DMS114 treated with DMSO at 0.1 percent for 48 hours (cell line): ENCODE results near the gene APOC4.
"Not testable (repeated sequence)": the region's sequence is repeated elsewhere in the genome, so short reads cannot be mapped to it uniquely, and the experiment has no call there.

Source experiments
- DNase-seq: peaks from one replicate; lab custom pipeline; 2025; ENCODE audit not compliant: unreplicated experiment; lab: John Stamatoyannopoulos, UW

APOC4 gene

GRCh38 chr19:44942067-44942571 lies at the start of gene APOC4:
Gene APOC4, plus strand, starts transcription at chr19:44942237. Its CDS starts 41 bp downstream, at chr19:44942278.
- no peak for DNase-seq

DNA sequence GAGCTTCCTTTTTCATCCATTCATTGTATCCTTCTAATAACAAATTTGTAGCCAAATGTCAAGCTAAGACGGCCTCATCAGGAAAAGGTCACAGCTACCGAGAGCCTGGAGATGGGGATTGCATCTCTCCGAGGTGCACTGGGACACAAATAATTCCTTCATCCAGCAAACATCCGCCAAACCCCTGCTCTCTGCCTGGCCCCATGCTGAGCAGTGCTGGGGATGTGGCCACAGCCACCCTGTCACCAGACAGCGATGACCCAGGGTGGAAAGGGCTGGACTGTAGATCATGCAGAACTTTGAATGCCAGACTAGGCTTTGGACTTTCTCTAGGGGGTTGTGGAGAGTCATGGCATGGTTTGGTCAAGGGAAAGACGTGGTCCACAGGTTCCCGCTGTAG lies 49.1 kb upstream of the APOC4 start:
- DNase-seq: no peak

DNA sequence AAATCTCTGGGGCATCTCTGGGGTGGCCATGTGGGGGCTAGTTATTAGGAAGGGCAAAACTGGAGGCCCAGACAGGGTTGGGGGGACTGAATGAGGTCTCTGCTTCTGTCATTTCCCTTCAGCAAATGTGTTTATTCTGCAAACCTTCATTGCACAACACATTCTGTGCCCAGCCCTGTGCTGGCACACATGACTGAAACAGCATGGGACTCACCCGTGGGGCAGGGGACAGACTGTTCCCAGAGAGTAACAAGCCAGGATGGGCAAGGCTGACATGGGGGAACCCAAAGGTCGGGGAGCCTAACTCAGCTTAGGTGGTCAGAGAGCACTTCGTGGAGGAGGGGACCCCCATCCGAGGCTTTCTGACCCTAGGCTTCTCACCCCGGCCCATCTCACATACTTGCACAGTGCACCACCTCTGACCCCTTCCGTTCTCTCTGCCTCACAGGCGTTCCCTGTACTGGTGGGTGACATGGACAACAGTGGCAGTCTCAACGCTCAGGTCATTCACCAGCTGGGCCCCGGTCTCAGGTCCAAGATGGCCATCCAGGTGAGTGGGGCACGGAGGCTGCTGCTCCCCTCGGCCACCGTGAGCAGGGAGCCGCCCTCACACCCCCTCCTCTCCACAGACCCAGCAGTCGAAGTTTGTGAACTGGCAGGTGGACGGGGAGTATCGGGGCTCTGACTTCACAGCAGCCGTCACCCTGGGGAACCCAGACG lies 48.5 kb upstream of the APOC4 start:
- no peak for DNase-seq

GRCh38 chr19:44894052-44894400 lies 48.0 kb upstream of the APOC4 start:
- DNase-seq: no peak

DNA sequence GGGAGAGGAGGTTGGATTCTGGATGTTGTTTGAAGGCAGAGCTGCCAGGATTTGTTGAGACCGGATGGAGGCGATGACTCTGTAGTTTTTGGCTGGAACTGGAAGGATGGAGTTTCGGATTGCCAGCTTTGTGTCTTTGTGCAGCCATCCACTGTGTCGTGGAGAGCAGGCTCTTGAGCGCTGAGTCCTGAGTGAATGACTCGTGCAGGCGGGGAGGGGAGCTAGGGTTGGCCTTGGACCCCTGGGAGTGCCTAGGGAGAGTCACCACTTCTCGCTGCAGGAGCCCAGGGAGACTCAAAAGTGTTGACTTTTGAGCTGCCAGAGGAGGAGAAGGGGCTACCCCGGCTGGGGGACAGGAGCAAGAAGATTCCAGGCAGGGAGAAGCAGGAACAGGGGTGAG lies 47.1 kb upstream of the APOC4 start:
- DNase-seq: no peak

- DNase-seq: no peak
These were observed 44.2 kb upstream of the APOC4 start for GRCh38 chr19:44897835-44898234.

DNA sequence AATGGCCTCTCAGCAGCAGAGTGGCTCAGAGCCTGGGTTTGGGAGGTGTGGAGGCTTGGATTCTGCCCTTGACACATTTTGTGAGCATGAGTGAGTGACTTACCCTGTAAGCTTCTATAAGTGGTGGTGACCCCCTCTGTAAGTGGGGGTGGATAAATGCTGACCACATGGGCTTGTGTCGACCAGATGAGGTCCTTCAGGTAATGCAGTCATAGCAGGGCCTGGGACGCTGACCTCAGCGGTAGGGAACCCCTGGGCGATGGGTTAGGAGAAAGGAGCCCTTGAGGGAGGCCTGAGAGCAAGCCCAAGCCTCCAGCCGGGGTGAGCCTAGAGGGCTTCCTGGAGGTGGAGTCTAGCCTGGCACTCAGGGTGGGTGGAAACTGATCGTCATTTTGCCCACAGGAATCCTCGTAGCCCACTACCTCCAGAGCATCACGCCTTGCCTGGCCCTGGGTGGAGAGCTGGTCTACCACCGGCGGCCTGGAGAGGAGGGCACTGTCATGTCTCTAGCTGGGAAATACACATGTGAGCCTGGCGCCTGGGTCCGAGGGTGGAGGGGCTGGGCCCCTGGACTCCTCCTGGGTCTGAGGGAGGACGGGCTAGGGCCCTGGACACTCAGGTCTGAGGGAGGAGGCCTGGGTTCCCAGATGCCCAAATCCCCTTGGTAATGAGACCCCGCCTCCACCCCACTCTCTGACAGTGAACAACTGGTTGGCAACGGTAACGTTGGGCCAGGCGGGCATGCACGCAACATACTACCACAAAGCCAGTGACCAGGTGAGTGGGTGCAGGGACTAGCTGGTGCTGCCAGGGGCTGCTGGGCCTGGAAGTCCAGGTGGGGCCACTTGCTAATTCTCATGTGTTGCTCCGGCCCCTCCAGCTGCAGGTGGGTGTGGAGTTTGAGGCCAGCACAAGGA lies 41.5 kb upstream of the APOC4 start:
- DNase-seq: no peak

DNA sequence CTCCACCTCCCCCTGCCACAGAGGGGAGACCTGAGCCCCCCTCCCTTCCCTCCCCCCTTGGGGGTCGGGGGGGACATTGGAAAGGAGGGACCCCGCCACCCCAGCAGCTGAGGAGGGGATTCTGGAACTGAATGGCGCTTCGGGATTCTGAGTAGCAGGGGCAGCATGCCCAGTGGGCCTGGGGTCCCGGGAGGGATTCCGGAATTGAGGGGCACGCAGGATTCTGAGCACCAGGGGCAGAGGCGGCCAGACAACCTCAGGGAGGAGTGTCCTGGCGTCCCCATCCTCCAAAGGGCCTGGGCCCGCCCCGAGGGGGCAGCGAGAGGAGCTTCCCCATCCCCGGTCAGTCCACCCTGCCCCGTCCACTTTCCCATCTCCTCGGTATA lies 38.8 kb upstream of the APOC4 start:
- DNase-seq: no peak

- no peak for DNase-seq
These were observed 38.2 kb upstream of the APOC4 start for GRCh38 chr19:44903602-44904425.

GRCh38 chr19:44904426-44904994 lies 37.5 kb upstream of the APOC4 start:
- DNase-seq: no peak

DNA sequence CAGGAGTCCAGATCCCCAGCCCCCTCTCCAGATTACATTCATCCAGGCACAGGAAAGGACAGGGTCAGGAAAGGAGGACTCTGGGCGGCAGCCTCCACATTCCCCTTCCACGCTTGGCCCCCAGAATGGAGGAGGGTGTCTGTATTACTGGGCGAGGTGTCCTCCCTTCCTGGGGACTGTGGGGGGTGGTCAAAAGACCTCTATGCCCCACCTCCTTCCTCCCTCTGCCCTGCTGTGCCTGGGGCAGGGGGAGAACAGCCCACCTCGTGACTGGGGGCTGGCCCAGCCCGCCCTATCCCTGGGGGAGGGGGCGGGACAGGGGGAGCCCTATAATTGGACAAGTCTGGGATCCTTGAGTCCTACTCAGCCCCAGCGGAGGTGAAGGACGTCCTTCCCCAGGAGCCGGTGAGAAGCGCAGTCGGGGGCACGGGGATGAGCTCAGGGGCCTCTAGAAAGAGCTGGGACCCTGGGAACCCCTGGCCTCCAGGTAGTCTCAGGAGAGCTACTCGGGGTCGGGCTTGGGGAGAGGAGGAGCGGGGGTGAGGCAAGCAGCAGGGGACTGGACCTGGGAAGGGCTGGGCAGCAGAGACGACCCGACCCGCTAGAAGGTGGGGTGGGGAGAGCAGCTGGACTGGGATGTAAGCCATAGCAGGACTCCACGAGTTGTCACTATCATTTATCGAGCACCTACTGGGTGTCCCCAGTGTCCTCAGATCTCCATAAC lies 36.4 kb upstream of the APOC4 start, which contains the start of gene APOE:
APOE (plus strand) TSS at position 360 of the 724 bp plus-strand sequence. CDS start 829 bp downstream, outside the sequence.
- no peak for DNase-seq

- no peak for DNase-seq
These were observed 34.4 kb upstream of the APOC4 start for GRCh38 chr19:44907613-44908012.

- DNase-seq: no peak
These were observed 33.8 kb upstream of the APOC4 start for GRCh38 chr19:44908074-44908835.

GRCh38 chr19:44908836-44909261 lies 33.2 kb upstream of the APOC4 start:
- no peak for DNase-seq

- no peak for DNase-seq
These were observed 32.3 kb upstream of the APOC4 start for GRCh38 chr19:44909775-44910174.

DNA sequence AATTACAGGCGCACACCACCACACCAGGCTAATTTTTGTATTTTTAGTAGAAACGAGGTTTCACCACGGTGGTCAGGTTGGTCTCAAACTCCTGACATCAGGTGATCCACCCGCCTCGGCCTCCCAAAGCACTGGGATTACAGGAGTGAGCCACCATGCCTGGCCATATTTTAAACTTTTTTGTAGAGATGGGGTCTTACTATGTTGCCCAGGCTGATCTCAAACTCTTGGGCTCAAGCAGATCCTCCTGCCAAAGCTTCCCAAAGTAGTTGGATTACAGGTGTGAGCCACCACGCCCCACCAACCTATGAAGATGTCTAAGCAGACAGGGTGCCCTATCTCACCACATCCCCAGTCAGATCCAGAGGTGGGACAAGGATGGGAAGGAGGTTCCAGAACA lies 30.1 kb upstream of the APOC4 start:
- not testable (repeated sequence) for DNase-seq

- DNase-seq: no peak
These were observed 29.2 kb upstream of the APOC4 start for GRCh38 chr19:44912854-44913253.

DNA sequence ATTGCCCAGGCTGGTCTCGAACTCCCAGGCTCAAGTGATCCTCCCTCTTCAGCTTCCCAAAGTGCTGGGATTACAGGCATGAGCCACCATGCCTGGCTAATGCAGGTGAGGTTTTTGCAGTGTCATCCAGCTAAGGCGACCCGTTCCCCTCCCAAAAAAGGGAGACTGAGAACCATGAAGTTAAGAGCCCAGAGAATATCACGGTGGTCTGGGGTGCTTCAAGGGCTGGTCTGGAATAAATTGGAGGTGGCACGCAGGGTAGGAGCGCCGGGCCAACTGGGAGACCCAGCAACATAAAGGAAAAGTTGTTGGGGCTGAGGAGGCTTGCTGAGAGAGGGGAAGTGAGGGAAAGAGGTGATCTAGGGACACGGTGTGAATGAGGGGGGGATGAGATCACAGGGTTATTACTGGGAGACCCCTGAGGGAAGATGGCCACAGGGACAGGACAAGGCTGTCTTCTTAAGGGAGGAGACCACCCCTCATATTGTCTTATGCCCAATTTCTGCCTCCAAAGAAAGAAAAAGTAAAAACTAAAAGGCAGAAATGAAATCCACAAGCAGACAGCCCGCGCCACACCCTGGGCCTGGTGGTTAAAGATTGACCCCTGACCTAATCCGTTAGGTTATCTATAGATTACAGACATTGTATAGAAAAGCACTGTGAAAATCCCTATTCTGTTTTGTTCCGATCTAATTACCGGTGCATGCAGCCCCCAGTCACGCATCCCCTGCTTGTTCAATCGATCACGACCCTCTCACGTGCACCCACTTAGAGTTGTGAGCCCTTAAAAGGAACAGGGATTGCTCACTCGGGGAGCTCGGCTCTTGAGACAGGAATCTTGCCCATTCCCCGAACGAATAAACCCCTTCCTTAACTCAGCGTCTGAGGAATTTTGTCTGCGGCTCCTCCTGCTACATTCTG lies 28.3 kb upstream of the APOC4 start:
- DNase-seq: not testable (repeated sequence)
